Midbrain (tissue), 1 donor: Measurements from ENCODE around the gene SHROOM3.

Experiments used
- DNase-seq: peaks from one replicate; lab custom pipeline; 2025; lab: John Stamatoyannopoulos, UW

The SHROOM3 gene

DNA sequence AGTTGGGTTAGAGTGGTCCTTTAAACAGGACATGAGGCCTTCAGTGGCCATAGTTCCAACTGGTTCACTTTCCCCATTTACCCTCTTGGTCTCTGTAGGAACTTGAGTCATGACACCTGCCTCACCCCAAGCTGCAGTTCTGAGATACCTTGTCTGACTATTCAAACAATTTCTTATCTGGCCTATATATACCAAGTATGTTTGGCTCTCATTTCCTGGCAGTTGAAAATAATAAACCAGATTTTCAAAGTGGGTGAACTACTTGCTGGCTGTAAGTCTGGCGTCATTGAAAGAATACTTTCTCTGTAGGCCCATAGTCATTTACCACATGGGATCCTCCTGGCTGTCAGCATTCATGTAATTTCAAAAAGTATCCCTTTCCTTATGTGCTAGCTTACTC is 228.8 kb downstream of the SHROOM3 start:
- DNase-seq: no peak

- DNase-seq: no peak
Measured at GRCh38 chr4:76665153-76665552, 230.1 kb downstream of the SHROOM3 start.

DNA sequence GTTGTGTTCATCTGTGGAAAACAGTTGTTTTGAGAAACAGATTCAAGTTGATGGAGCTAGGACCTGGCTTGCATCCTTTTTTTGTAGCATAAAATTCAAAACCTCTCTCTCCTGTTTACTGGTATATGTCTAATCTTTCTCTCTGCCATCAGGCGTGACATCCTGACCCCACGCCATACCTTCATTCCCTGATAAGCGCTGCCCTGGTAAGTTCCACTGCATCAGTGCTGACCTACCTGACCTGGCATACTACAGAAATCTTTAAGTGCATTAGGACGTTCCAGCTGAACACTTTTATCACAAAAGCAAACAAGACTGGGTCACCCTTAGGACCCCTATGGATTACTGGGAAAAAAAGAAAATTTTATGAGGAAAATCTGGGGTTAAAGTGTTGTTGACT is 230.7 kb downstream of the SHROOM3 start:
- DNase-seq: no peak

DNA sequence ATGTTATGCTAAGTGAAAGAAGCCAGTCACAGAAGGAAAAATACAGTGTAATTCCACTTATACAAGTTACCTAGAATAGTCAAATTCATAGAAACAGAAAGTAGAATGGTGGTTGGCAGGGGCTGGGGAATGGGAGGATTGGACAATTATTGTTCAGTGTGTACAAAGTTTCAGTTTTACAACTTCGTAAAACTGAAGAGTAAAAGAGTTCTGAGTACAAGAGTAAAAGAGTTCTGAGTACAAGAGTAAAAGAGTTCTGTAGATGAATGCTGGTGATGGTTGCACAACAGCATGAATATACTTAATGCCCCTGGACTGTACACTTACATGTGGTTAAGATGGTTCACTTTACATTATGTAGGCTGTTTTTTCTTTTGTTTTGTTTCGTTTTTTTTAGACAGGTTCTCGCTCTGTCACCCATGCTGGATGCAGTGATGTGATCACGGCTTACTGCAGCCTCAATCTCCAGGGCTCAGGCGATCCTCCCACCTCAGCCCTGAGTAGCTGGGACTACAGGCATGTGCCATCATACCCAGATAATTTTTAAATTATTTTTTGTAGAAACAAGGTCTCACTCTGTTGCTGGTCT is 232.0 kb downstream of the SHROOM3 start:
- no peak for DNase-seq

GRCh38 chr4:76670631-76671030 is 235.6 kb downstream of the SHROOM3 start:
- DNase-seq: no peak

DNA sequence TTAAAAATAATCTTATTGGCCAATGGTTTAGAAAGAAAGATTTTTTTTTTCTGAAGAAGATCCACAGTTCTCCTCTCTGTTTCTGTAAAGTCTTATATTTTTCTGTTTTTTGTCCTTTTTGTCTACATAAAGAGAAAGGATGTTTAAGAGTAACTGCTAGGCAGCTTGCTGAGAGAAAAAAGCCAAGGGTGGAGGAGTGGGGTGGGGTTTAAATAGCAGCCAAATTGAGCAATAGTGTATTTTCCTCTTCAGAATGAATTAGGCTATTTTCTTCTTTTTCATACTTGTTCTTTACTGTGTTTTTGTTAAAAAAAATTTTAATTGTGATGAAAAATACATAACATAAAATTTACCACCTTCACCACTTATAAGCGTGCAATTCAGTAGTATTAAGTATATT is 238.3 kb downstream of the SHROOM3 start:
- no peak for DNase-seq

DNA sequence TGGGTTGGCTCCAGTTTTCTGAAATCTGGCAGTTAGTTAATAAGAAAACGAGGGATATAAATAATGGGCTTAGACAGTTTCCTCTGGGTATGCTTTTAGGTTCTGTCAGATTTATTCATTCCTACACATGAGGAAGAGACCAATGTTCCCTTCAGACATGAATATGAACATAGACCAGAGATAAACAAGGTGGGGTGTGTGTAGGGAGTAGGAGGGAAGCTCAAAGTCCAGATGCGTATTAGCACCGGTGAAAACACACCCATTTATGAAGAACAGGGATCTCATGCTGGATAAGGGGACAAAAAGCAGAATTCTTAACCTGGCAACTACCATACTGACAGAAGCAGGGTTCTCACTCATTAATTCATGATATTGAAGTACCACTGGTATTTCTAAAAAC is 240.0 kb downstream of the SHROOM3 start:
- no peak for DNase-seq

DNA sequence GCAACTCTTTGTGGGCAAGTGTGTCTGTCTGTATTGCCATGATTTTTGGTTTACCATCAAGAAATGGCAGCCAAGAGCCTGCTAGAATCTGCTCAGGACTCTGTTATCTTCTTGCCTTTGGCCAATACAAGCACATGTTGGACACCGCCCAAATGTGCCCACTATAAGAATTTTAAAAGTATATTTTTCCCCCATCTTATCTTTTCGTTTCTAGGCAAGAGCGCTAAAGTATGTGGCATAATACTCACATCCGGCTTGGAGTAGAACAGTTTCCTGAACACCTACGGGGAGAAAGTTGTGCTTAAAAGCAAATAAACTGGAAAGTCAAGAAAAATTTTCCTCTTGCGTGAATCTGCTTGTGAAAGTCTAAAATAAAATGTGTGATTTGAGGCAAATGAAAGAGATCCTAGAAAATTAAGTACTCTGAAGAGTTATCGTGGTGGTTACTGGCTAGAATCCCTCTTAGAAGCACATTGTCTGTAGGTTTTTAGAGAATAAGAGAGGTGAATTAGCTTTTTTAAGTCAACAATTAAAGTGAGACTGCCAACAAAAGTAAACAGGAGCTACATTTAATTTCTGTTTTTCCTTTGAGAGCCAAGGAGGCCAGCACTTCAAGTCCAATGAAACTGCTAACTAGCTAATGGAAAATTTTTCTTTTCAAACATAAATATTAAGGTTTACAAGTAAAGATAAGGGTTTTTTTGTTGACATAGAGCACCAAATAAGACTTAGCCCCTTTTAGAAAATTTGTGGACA is 242.7 kb downstream of the SHROOM3 start:
- no peak for DNase-seq

DNA sequence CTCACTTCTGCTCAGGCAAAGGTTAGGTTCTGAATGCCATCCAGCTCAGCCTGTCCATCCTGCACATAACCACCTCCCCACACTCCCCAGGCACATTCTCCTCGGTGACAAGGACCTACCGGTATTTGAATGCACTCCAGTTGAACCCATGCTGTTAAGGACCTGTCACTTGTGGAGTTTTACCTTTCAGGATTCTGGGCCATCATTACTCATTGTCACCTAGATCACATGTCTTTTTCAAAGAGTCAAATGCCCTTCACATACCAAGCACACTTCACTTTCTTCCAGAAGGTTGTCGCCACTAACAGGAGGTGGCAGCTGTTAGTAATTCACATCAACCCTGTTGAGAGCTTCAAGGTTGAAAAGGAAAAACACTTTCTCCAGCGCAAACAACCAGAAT is 244.7 kb downstream of the SHROOM3 start:
- DNase-seq: no peak

GRCh38 chr4:76680952-76681351 is 245.9 kb downstream of the SHROOM3 start:
- no peak for DNase-seq

DNA sequence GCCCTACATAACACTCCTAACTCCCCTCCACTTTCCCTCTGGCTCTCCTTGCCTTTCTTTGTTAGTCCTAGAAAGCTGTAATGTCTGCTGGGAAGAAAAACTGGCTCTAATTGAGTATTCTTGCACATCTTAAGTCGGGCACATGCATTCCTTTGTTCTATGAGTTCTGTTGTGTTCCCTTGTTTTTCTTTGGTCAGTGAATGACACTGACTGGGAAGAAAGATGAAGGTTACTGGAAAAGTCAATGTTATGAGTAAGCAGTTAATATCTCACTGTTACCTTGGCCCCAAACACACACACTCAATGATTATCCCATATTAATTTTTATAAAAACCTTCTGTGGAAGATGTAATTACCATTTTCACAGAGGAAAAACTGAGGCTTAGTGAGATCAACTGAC is 247.0 kb downstream of the SHROOM3 start:
- DNase-seq: no peak

- DNase-seq: no peak
Measured at GRCh38 chr4:76683144-76683543, 248.1 kb downstream of the SHROOM3 start.

DNA sequence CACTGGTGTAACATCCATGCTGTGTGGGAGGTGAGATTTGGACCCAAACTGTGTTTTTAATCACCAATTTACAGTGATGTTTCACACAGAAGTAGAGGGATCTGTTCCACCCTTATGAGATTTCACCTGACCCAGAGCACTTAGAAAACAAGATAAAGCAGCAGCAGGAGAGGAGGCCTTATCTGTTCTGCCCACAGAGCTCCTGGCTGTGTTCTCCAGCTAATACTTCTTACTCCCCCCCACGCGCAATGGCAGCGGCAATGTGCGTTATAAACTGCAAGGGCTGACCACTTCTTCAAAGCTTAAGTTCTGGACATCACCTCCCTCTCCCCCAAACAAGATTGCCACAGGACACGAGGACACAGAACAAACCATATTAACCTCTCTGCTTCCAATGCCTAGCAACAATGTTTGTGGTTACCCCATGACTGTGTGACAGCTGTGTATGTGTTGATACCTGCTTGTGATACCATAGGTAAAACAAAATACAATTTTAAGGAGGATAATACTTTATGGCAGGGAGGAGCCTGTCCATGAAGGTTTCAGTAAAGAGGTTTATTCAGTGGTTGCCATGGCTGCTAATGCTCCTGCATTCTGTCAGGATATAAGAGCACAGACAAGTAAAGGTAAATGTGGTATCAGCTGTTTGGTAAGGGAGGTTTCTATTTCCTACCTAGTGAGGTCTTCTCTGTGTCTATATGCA is 252.9 kb downstream of the SHROOM3 start:
- no peak for DNase-seq

GRCh38 chr4:76688619-76689144 is 253.7 kb downstream of the SHROOM3 start:
- no peak for DNase-seq

- DNase-seq: no peak
Measured at GRCh38 chr4:76689145-76689817, 254.3 kb downstream of the SHROOM3 start.

- no peak for DNase-seq
Measured at GRCh38 chr4:76690011-76690905, 255.2 kb downstream of the SHROOM3 start.

- no peak for DNase-seq
Measured at GRCh38 chr4:76690906-76691275, 255.9 kb downstream of the SHROOM3 start.

DNA sequence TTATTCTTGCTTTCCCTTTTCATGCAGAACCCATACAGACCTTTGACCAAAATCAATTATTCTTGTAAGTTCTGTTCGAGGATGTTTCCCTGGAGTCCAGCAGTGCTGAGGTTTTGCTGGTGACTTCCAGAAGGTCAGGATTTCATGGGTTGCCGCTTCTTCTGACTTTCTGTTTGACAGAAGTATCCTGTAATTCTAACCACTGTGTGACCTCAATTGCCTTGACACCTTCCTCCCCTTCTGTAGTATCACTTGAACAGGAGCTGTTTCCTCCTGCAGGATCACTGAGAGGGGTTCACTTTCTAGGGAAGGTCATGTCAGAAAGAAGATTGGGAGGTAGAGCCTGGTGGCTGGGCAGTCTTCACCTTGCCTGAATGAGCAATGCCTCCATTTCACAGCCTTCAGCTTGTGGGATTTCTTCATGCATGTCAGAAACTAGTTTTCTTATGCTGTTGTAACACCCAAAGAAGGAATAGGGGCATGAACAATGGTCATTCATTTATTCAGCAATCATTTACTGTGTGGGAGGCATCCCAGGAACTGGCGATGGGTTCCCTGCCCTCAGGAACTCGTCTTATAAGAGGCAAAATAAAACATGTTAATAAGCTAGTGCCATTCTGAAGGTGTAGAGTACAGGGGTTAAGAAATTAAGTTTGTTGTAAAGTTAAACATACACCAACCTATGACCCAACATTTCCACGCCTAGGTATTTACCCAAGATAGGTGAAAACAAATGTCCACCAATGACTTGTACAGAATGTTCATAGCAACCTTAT is 257.0 kb downstream of the SHROOM3 start:
- DNase-seq: no peak

GRCh38 chr4:76692761-76693160 is 257.7 kb downstream of the SHROOM3 start:
- no peak for DNase-seq

GRCh38 chr4:76694056-76694455 is 259.0 kb downstream of the SHROOM3 start:
- DNase-seq: no peak

DNA sequence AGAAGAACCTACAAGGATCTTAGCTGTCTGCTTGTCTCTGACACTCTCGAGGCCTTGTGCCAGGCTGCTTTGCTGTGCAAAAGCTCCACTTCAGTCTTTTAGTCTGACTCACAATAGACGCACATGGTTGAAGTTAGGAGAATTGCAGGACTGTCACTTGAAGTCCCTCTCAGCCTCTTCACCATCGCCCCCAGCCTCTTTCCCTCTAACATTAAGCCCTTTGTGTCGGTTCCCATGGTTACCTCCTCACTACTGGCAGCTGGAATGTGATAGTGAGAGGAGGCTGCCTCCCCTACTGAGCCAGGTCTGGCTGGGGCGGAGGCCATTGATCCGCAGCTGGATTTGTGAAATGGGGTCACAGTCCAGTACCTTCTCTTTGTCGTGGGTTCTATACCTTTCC is 261.1 kb downstream of the SHROOM3 start:
- no peak for DNase-seq
